Common myeloid progenitor, CD34-positive (primary cell): ENCODE results near the gene CNNM2.

Experiments
- CTCF ChIA-PET: fragments of 350-600 bp; sonication (Branson Sonifier 250); formaldehyde crosslinking; loops from one replicate; lab custom pipeline; 2021; ENCODE audit warnings: antibody characterized with exemption; lab: Charles Lee
- POLR2A ChIA-PET: fragments of 350-600 bp; sonication (Branson Sonifier 250); formaldehyde crosslinking; loops from one replicate; lab custom pipeline; 2021; ENCODE audit warnings: antibody characterized with exemption; lab: Charles Lee
- DNase-seq, 3 donors: peaks; one replicate each; pipeline versions ENCODE4 v3.0.0 to v3.0.0-alpha.2; 2013
- H3K27ac ChIP-seq, 2 experiments: 1 replicate in 1 of 2; 2 replicates in 1 of 2; pipeline ENCODE4 v1.7.0; 2013; ENCODE audit warnings: inconsistent platforms in 2 of 2, low read length in 2 of 2, mild to moderate bottlenecking in 2 of 2, low read depth in 1 of 2, moderate library complexity in 1 of 2; ENCODE audit not compliant: severe bottlenecking in 2 of 2, insufficient read depth in 1 of 2, poor library complexity in 1 of 2
- H3K27me3 ChIP-seq, 5 experiments: replicated peaks in 2 of 5; 1 replicate in 3 of 5; 2 replicates in 2 of 5; pipeline versions ENCODE4 v1.6.1 to v1.7.0; 2013; ENCODE audit warnings: low read length in 4 of 5, mild to moderate bottlenecking in 2 of 5, moderate library complexity in 2 of 5, inconsistent platforms in 1 of 5; ENCODE audit not compliant: insufficient read depth in 5 of 5, control insufficient read depth in 4 of 5
- H3K36me3 ChIP-seq, 4 experiments: 1 replicate in 2 of 4; 2 replicates in 2 of 4; pipeline versions ENCODE4 v1.6.1 to v1.7.0; 2013; ENCODE audit warnings: low read length in 3 of 4, control low read depth in 1 of 4, mild to moderate bottlenecking in 1 of 4; ENCODE audit not compliant: control insufficient read depth in 4 of 4, insufficient read depth in 4 of 4
- H3K4me1 ChIP-seq, 4 experiments: 1 replicate in 3 of 4; 2 replicates in 1 of 4; pipeline versions ENCODE4 v1.6.1 to v1.7.1; 2013; ENCODE audit warnings: low read length in 3 of 4, mild to moderate bottlenecking in 3 of 4, control low read depth in 1 of 4, inconsistent platforms in 1 of 4, moderate library complexity in 1 of 4; ENCODE audit not compliant: control insufficient read depth in 4 of 4, insufficient read depth in 4 of 4; ENCODE audit errors: control extremely low read depth in 1 of 4
- H3K4me3 ChIP-seq, 7 experiments: 1 replicate in 4 of 7; 2 replicates in 3 of 7; pipeline versions ENCODE4 v1.5.1 to v1.7.0; 2013; ENCODE audit warnings: mild to moderate bottlenecking in 7 of 7, low read length in 6 of 7, moderate library complexity in 6 of 7, inconsistent platforms in 2 of 7, low read depth in 2 of 7, control low read depth in 1 of 7; ENCODE audit not compliant: insufficient read depth in 4 of 7, control insufficient read depth in 1 of 7; ENCODE audit errors: extremely low read depth in 1 of 7
- H3K9me3 ChIP-seq, 5 experiments: 1 replicate in 4 of 5; 2 replicates in 1 of 5; pipeline versions ENCODE4 v1.6.1 to v1.7.1; 2013; ENCODE audit warnings: low read length in 4 of 5, mild to moderate bottlenecking in 2 of 5, inconsistent platforms in 1 of 5, low read depth in 1 of 5, moderate library complexity in 1 of 5; ENCODE audit not compliant: control insufficient read depth in 4 of 5, insufficient read depth in 2 of 5; ENCODE audit errors: control extremely low read depth in 1 of 5
- WGBS: methylation state at CpG from one replicate; pipeline ENCODE4 v1.1.5; 2013; ENCODE audit not compliant: insufficient coverage; 5-methylcytosine and 5-hydroxymethylcytosine counted together

The CNNM2 gene

GRCh38 chr10:102914781-102915180, 3.3 kb upstream of the CNNM2 start:
- H3K36me3 ChIP-seq, result no peaks in the 10 kb centered on the region
- H3K27me3 ChIP-seq, result peaks cover 0 to 5% (median 3%) of the 10 kb centered on the region in 5 experiments
- WGBS, result no CpG with 5 or more reads among the region's 1 CpG
- CTCF ChIA-PET, result interaction anchor here (1.1 to 12.0 kb wide), 4 partner anchors 9 to 153 kb away, joined by 3 to 161 read pairs (median 18); no protein-coding TSS in a partner anchor
- no peak overlapping the region for H3K4me3 ChIP-seq
- DNase-seq, result peak in 2 of 3 donors; percentile 17 to 21
- H3K4me1 ChIP-seq, result peaks cover 4 to 21% (median 16%) of the 10 kb centered on the region in 4 experiments
- no peak overlapping the region for H3K27ac ChIP-seq
- no peaks in the 10 kb centered on the region for H3K9me3 ChIP-seq
- POLR2A ChIA-PET, result no interaction called here

- no peak for DNase-seq
- Histone ChIP-seq H3K9me3 (no peaks in the 10 kb centered on the region), H3K36me3 (no peaks in the 10 kb centered on the region), H3K4me3 (no peak overlapping the region), H3K27ac (no peak overlapping the region), H3K27me3 (peaks cover 0 to 5% (median 3%) of the 10 kb centered on the region in 5 experiments), H3K4me1 (peaks cover 4 to 27% (median 22%) of the 10 kb centered on the region in 4 experiments)
- 96% methylated on average over 5 of the region's 7 CpGs for WGBS
- ChIA-PET POLR2A (no interaction called here), CTCF (interaction anchor here (0.9 to 12.0 kb wide), 4 partner anchors 30 to 186 kb away, joined by 3 to 161 read pairs (median 10); no protein-coding TSS in a partner anchor)
These were observed 1.9 kb upstream of the CNNM2 start for GRCh38 chr10:102916173-102916572.

- POLR2A ChIA-PET, result no interaction called here
- H3K4me1 ChIP-seq, result peaks cover 4 to 30% (median 24%) of the 10 kb centered on the region in 4 experiments
- WGBS, result 0% methylated on average over 39 of the region's 45 CpGs
- H3K9me3 ChIP-seq, result no peaks in the 10 kb centered on the region
- H3K36me3 ChIP-seq, result no peaks in the 10 kb centered on the region
- peak overlapping the region; percentile 68 to 87 for H3K27ac ChIP-seq
- H3K4me3 ChIP-seq, result peak overlapping the region; percentile 23 to 96 (median 90)
- H3K27me3 ChIP-seq, result peaks cover 0 to 5% (median 3%) of the 10 kb centered on the region in 5 experiments
- CTCF ChIA-PET, result interaction anchor here (0.6 to 12.0 kb wide), 18 partner anchors 10 to 327 kb away, joined by 3 to 161 read pairs (median 4); no protein-coding TSS in a partner anchor
- peak; percentile 83 to 92 (median 90) for DNase-seq
These were observed 656 bp upstream of the CNNM2 start for GRCh38 chr10:102917314-102917961.

- no peaks in the 10 kb centered on the region for H3K36me3 ChIP-seq
- peak overlapping the region in 1 of 2 experiments; percentile 87 for H3K27ac ChIP-seq
- H3K9me3 ChIP-seq, result no peaks in the 10 kb centered on the region
- peaks cover 0 to 5% (median 3%) of the 10 kb centered on the region in 5 experiments for H3K27me3 ChIP-seq
- peak overlapping the region; percentile 83 to 96 (median 90) for H3K4me3 ChIP-seq
- under 1% methylated on average over 43 of the region's 49 CpGs for WGBS
- peaks cover 4 to 30% (median 24%) of the 10 kb centered on the region in 4 experiments for H3K4me1 ChIP-seq
- POLR2A ChIA-PET, result no interaction called here
- CTCF ChIA-PET, result interaction anchor here (1.5 to 12.0 kb wide), 5 partner anchors 9 to 181 kb away, joined by 3 to 161 read pairs (median 9); no protein-coding TSS in a partner anchor
- peak; percentile 14 to 55 (median 41) for DNase-seq
These were observed 737 bp downstream of the CNNM2 start for GRCh38 chr10:102918817-102919245.

GRCh38 chr10:102919246-102919959, 1.3 kb downstream of the CNNM2 start:
- DNase-seq, result peak in 2 of 3 donors; percentile 28 to 44
- ChIA-PET POLR2A (no interaction called here), CTCF (interaction anchor here (2.3 to 12.0 kb wide), 2 partner anchors 8 to 148 kb away, joined by 7 to 161 read pairs; no protein-coding TSS in a partner anchor)
- Histone ChIP-seq H3K27me3 (peaks cover 0 to 5% (median 3%) of the 10 kb centered on the region in 5 experiments), H3K4me3 (peak overlapping the region; percentile 83 to 96 (median 90)), H3K9me3 (no peaks in the 10 kb centered on the region), H3K4me1 (peaks cover 4 to 30% (median 24%) of the 10 kb centered on the region in 4 experiments), H3K36me3 (no peaks in the 10 kb centered on the region), H3K27ac (no peak overlapping the region)
- WGBS, result 45% methylated on average over 43 of the region's 47 CpGs

GRCh38 chr10:102919992-102920739, 2.1 kb downstream of the CNNM2 start:
- Histone ChIP-seq H3K4me3 (peak overlapping the region in 3 of 7 experiments; percentile 87 to 96 (median 90)), H3K27ac (no peak overlapping the region), H3K9me3 (no peaks in the 10 kb centered on the region), H3K36me3 (peaks cover 0 to 4% (median 0%) of the 10 kb centered on the region in 4 experiments), H3K4me1 (peaks cover 4 to 30% (median 24%) of the 10 kb centered on the region in 4 experiments), H3K27me3 (peaks cover 0 to 5% (median 3%) of the 10 kb centered on the region in 5 experiments)
- WGBS, result 100% methylated on average over 1 of the region's 9 CpGs
- no peak for DNase-seq
- POLR2A ChIA-PET, result no interaction called here
- CTCF ChIA-PET, result interaction anchor here (1.4 to 12.0 kb wide), 2 partner anchors 38 to 147 kb away, joined by 4 to 161 read pairs; no protein-coding TSS in a partner anchor
